Thyroid gland (tissue), 4 donors: Measurements from ENCODE around the gene PPOX.

ENCODE experiments used
- POLR2A ChIP-seq, 2 donors: fragments of 450-650 bp; IDR thresholded peaks; one replicate each; pipeline ENCODE4 v1.6.1; 2017; ENCODE audit warnings: antibody characterized with exemption in 2 of 2, mild to moderate bottlenecking in 2 of 2, moderate library complexity in 1 of 2
- TF ChIP-seq, protein P1 (sequence below), 6 experiments: fragments of 200-600 bp in 3 of 6; fragments of 450-650 bp in 3 of 6; sonication (generic) in 3 of 6; IDR thresholded peaks; one replicate each; pipeline ENCODE4 v1.5.1; 2016 to 2019; ENCODE audit warnings: antibody characterized with exemption in 6 of 6, mild to moderate bottlenecking in 2 of 6, inconsistent platforms in 1 of 6, moderate library complexity in 1 of 6

DNA sequence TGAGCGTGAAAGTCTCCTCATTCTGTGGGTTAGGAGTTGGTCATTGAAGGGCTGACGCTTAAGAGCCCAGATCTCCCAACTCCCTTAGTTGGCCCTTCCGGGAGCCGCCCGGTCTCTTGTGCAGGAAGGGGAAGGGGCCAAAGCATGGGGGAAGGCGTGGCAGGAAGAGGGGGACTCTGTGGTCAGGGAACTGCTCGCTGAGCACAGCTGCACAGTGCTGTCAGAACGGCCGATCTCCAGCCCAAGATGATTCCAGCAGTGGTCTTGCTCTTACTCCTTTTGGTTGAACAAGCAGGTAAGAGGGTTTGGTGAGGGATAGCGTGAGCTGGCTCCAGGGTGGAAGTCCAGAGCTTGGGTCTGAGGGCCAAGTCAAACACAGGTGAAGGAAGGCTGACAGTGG, 48.9 kb downstream of the PPOX start, which contains the start of gene FCER1G:
- TF ChIP-seq, protein P1, sequence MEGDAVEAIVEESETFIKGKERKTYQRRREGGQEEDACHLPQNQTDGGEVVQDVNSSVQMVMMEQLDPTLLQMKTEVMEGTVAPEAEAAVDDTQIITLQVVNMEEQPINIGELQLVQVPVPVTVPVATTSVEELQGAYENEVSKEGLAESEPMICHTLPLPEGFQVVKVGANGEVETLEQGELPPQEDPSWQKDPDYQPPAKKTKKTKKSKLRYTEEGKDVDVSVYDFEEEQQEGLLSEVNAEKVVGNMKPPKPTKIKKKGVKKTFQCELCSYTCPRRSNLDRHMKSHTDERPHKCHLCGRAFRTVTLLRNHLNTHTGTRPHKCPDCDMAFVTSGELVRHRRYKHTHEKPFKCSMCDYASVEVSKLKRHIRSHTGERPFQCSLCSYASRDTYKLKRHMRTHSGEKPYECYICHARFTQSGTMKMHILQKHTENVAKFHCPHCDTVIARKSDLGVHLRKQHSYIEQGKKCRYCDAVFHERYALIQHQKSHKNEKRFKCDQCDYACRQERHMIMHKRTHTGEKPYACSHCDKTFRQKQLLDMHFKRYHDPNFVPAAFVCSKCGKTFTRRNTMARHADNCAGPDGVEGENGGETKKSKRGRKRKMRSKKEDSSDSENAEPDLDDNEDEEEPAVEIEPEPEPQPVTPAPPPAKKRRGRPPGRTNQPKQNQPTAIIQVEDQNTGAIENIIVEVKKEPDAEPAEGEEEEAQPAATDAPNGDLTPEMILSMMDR (IDR thresholded peaks at IDR 0.05), result no peak
- TF ChIP-seq POLR2A (IDR thresholded peaks at IDR 0.05), result peak in 1 of 2 donors; percentile 18
